ENCODE results near the gene POU2AF2.

POU2AF2 gene

DNA sequence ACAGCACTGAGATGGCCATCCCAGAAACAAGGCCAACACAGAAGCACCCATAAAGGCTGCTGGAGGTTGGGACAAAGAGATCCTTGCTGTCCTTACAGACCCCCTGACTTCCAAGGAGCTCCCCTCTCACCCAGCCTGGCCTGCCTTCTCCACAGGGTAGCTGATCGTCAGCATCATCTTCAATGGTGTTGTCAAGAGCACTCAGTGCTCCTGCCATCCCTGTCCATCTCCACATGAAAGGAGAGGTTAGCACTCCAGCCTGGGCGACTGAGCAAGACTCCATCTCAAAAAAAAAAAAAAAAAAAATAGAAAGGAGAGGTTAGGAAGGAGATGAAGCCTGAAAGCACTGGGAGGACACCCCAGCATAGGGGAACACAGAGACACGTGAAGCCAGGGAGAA is 50.7 kb downstream of the POU2AF2 start:
- DNase-seq (ENCODE audit: low read depth) = no peak
- TF ChIP-seq, protein P1, sequence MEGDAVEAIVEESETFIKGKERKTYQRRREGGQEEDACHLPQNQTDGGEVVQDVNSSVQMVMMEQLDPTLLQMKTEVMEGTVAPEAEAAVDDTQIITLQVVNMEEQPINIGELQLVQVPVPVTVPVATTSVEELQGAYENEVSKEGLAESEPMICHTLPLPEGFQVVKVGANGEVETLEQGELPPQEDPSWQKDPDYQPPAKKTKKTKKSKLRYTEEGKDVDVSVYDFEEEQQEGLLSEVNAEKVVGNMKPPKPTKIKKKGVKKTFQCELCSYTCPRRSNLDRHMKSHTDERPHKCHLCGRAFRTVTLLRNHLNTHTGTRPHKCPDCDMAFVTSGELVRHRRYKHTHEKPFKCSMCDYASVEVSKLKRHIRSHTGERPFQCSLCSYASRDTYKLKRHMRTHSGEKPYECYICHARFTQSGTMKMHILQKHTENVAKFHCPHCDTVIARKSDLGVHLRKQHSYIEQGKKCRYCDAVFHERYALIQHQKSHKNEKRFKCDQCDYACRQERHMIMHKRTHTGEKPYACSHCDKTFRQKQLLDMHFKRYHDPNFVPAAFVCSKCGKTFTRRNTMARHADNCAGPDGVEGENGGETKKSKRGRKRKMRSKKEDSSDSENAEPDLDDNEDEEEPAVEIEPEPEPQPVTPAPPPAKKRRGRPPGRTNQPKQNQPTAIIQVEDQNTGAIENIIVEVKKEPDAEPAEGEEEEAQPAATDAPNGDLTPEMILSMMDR (conservative IDR thresholded peaks at IDR 0.05; ENCODE audit: control insufficient read depth, insufficient read depth, low read depth, low read length) = no peak
- H3K4me3 ChIP-seq (ENCODE audit: control insufficient read depth, low read depth, low read length) = no peak overlapping the region

DNA sequence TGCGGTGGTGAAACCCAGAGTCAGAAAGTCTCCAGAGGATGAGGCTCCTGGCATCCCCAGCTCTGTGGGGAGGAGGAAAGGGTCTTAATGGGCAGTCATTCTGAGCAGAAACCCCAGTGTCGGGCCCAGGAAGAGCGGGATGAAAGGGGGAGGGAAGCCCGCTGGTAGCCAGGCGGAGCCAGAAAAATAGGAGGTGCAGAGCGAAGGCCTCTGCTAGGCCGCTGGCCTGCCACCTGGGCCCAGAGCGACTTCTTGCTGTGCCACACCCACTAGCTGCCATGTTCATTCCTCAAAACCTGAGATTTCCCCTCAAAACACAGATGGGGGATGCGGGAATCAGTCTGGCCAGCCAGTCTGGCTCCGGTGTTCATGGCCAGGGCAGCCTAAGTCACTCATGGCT is 52.2 kb downstream of the POU2AF2 start:
- H3K4me3 ChIP-seq (ENCODE audit: control insufficient read depth, low read depth, low read length) = no peak overlapping the region
- TF ChIP-seq, protein P1 (conservative IDR thresholded peaks at IDR 0.05; ENCODE audit: control insufficient read depth, insufficient read depth, low read depth, low read length) = no peak
- DNase-seq (ENCODE audit: low read depth) = no peak

DNA sequence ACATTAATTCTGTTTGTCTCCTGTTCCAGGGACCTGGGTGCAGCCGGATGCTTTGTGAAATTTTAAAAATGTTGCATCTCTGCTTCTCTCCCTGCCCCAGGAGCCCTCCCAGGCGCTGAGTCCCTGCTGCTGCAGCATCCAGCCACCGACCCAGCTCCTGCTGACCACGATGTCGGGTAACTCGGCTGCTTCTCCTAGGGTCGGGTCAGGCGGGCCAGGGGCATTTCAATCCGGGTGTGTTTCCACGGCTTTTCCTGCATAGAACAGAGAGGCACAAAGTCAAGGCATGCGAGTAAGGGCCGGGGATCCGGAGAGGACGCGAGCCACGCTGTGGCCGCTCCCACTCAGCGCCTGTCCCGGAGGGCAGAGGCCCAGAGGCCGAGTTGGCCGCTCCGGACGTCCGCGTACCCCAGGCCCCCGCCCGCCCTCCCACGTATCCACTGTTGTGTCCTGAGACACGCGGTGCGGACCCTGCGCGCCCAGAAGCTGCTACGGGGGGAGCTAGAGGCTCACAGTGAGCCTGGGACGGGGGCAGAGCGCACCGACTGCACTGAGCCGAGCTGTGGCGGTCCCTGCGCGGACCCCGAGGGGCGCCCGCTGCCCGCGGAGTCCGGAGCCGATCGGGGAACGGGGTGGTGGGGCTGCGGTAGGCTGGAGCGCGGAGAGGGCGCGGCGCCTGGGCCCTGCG is 53.0 kb downstream of the POU2AF2 start, which contains the start of gene POU2AF3:
POU2AF3 (plus strand) TSS at position 134 of the 688 bp plus-strand sequence; CDS start at position 170, 36 bp downstream.
- TF ChIP-seq, protein P1 (conservative IDR thresholded peaks at IDR 0.05; ENCODE audit: control insufficient read depth, insufficient read depth, low read depth, low read length) = no peak
- H3K4me3 ChIP-seq (ENCODE audit: control insufficient read depth, low read depth, low read length) = peak within 1 kb of the TSS; percentile 52
- no peak for DNase-seq (ENCODE audit: low read depth)

DNA sequence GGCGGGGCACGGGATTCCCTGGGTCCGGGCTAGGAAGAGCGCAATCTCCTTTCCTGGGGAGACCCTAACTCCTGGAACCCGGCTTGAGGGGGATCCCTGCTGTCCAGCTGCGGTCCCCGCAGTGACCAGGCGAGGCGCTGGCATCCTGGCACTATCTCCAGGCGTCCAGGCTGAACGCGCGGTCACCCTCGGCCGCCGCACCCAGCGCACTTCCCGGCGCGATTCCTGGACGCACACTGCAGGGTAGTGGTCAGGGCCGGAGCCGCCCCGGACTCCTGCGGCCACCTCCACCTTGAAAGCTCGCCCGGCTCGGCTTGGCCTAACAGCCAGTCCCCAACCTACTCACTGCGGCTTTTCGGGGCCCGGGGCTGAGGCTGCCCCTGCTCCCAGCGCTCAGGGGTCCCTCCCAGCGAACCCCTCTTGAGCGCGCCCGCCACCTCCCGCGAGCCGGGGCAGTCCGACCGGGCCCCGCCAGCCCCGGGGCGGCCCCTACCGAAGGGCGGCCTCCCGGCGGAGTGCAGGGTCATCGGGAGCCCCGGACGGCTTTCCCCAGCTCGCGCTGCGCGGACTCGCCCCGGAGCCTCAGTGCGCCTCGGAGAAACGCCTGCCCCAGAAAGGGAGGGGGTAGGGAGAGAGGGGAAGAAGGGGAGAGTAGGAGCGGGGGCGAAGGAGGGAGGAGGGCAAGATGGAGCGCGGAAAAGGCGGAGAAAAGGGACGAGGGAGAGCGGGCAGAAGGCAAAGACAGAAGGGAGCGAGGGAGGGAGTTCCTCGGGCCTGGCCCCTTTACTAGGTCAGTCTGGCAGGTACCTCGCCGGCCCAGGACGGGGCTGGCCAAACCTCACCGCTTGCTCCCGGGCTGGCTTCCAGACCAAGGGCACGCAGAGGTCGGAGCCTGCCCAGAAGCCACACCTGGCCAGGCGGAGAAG is 53.8 kb downstream of the POU2AF2 start:
- DNase-seq (ENCODE audit: low read depth) = peak; percentile 33
- TF ChIP-seq, protein P1 (conservative IDR thresholded peaks at IDR 0.05; ENCODE audit: control insufficient read depth, insufficient read depth, low read depth, low read length) = peak; percentile 44
- peak overlapping the region; percentile 52 for H3K4me3 ChIP-seq (ENCODE audit: control insufficient read depth, low read depth, low read length)

DNA sequence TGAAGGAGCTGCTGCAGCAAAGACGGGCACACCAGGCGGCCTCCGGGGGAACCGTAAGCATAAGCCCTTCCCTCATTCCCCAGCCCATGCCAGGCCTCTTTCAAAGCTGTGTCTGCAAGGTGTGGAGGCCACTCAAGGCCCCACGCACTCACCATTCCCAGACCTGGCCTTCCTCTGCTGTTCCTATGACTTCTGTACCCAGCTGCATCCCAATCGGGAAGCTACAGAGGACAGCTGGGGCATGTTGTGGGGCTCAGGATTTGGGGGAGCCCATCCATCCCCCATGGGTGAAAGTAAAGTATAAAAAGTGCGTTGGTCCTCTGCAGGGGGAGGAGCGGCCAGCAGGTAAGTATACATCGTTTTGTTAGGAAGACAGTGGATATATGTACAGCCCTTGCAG is 55.0 kb downstream of the POU2AF2 start:
- no peak overlapping the region for H3K4me3 ChIP-seq (ENCODE audit: control insufficient read depth, low read depth, low read length)
- DNase-seq (ENCODE audit: low read depth) = no peak
- TF ChIP-seq, protein P1 (conservative IDR thresholded peaks at IDR 0.05; ENCODE audit: control insufficient read depth, insufficient read depth, low read depth, low read length) = no peak

DNA sequence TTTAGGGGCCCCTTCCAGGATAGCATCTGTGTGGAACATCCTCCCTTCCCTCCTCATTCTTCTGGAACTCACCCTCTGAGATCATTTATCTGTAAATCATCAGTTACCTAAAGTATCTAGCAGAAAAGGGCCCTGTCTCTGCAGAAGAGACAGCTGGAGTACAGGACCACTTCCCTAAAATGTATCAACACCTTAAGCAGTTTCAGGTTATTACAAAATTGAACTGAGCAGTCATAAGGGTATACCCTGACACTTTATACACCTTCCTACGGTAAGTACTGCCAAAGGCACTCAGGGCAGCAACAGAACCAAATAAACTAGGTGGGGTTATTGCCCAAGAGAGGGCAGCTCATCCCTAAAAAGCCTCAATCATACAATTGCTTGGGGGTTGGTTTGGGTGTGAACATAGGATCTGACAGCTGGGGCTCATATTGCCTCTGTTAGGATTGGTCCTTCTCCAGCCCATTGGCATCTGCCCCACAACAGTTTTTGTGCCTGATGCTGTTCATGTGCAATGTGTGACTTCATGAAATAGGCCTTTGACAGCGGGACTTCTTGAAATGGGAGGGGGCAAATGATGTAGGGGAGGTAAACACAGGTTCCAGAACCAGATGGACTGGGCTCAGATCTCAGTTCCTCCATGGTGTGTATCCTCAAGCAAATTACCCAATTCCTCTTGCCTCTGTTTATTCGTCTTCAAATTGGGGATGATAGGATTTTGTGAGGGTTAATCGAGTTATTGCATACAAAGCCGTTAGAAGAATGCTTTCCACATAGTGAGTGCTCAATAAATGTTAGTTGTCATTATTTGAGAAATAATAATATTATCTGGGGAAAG is 55.7 kb downstream of the POU2AF2 start:
- no peak for DNase-seq (ENCODE audit: low read depth)
- TF ChIP-seq, protein P1 (conservative IDR thresholded peaks at IDR 0.05; ENCODE audit: control insufficient read depth, insufficient read depth, low read depth, low read length) = no peak
- H3K4me3 ChIP-seq (ENCODE audit: control insufficient read depth, low read depth, low read length) = no peak overlapping the region
